Measurements from ENCODE around the gene NUMB. TPM values are rescaled to one million over a fixed set of nuclear protein-coding genes. Genes with fewer than 3 reads are reported as not detected.
"Not testable (repeated sequence)": the region's sequence is repeated elsewhere in the genome, so short reads cannot be mapped to it uniquely, and the experiment has no call there.

Gene NUMB
- total and polyA plus RNA-seq, 2 of the 13 experiments (the other 11 are each of a cell fraction or from before 2014, with no cell fraction given) = 20.3 to 71.1 TPM

DNA sequence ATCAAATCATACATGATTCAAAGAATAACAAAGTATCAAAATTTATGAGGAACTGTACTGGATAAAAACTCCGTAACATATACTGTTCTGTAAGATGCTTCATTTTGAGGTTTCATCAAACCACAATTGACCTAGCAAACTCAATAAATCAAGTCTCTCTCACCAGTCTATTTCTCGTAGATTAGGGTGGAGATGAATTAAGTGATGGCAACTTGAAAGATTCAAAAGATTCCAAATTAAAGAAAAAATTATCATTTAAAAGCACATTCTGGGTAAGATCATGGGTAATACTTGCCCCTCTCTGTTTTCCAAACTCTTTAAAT is 146.7 kb downstream of the NUMB start:
- Histone ChIP-seq H2AFZ (ENCODE audit: low read length) (no peak overlapping the region), H3K4me1 (ENCODE audit: insufficient read depth, low read length) (no peaks in the 10 kb centered on the region), H3K79me2 (ENCODE audit: insufficient read depth, low read length) (no peaks in the 10 kb centered on the region), H4K20me1 (ENCODE audit: insufficient read depth, low read length) (no peaks in the 10 kb centered on the region), H3K27me3 (ENCODE audit: control insufficient read depth in 1 of 2, insufficient read depth in 2 of 2, low read length in 2 of 2) (no peaks in the 10 kb centered on the region), H3K9ac (ENCODE audit: insufficient read depth, low read depth, low read length) (no peak overlapping the region), H3K4me2 (ENCODE audit: low read depth, low read length) (no peak overlapping the region), H3K4me3 (replicated peaks in 1 of 3; ENCODE audit: insufficient read depth in 1 of 3, low read depth in 2 of 3, low read length in 3 of 3) (no peak overlapping the region), H3K27ac (ENCODE audit: extremely low read length, insufficient read depth, low read length) (no peak overlapping the region), H3K36me3 (replicated peaks in 1 of 2; ENCODE audit: control insufficient read depth in 1 of 2, insufficient read depth in 2 of 2, low read length in 2 of 2) (0 out of 5 replicates have a peak, but pooled peaks cover 0 to 7% of the 10 kb centered on the region in 2 experiments), H3K9me3 (ENCODE audit: low read length) (no peaks in the 10 kb centered on the region)
- in situ Hi-C loops (cut with HindIII; ENCODE audit: extremely low pct_ligation_motif_present, low pct_unique_long_range_greater_than_20kb) (no loop called here), intact Hi-C loops (cut with micrococcal nuclease; ENCODE audit: unreplicated experiment) (no loop called here)
- ChIA-PET POLR2A (no interaction called here), CTCF (ENCODE audit: low intra/inter-chr PET ratio, low total read pairs) (no interaction called here)
- ATAC-seq (no peak), DNase-seq (ENCODE audit: low spot score) (no peak), FAIRE-seq (no peak)
- WGBS (ENCODE audit: low lambda C conversion rate) = 96% methylated on average over 2 of the region's 2 CpGs
- BruUV-seq (replicated peaks) = no TSS peak
- TF ChIP-seq HIC2 (CRISPR knock-in tag; IDR thresholded peaks at IDR 0.05; ENCODE audit: low read depth) = no peak
- TF ChIP-seq ZNF230 (CRISPR knock-in tag; IDR thresholded peaks at IDR 0.05) = no peak
- TF ChIP-seq ZNF777 (CRISPR knock-in tag; IDR thresholded peaks at IDR 0.05) = no peak
- no peak for TF ChIP-seq ZNF546 (CRISPR knock-in tag; conservative IDR thresholded peaks at IDR 0.05)

DNA sequence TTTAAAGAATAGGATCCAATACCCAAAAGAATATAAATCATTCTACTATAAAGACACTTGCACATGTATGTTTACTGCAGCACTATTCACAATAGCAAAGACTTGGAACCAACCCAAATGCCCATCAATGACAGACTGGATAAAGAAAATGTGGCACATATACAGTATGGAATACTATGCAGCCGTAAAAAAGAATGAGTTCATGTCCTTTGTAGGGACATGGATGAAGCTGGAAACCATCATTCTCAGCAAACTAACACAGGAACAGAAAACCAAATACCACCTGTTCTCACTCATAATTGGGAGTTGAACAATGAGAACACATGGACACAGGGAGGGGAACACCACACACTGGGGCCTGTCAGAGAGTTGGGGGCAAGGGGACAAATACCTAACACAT is 149.1 kb downstream of the NUMB start:
- 89% methylated on average over 1 of the region's 1 CpG for WGBS (ENCODE audit: low lambda C conversion rate)
- H3K9me3 ChIP-seq (ENCODE audit: low read length); H3K79me2 ChIP-seq (ENCODE audit: insufficient read depth, low read length); BruUV-seq (replicated peaks); H3K4me2 ChIP-seq (ENCODE audit: low read depth, low read length); DNase-seq (ENCODE audit: low spot score); H4K20me1 ChIP-seq (ENCODE audit: insufficient read depth, low read length); ATAC-seq; intact Hi-C loops (cut with micrococcal nuclease; ENCODE audit: unreplicated experiment); FAIRE-seq; H2AFZ ChIP-seq (ENCODE audit: low read length); H3K27me3 ChIP-seq (ENCODE audit: control insufficient read depth in 1 of 2, insufficient read depth in 2 of 2, low read length in 2 of 2); H3K9ac ChIP-seq (ENCODE audit: insufficient read depth, low read depth, low read length); in situ Hi-C loops (cut with HindIII; ENCODE audit: extremely low pct_ligation_motif_present, low pct_unique_long_range_greater_than_20kb); POLR2A ChIA-PET; H3K27ac ChIP-seq (ENCODE audit: extremely low read length, insufficient read depth, low read length); H3K4me3 ChIP-seq (replicated peaks in 1 of 3; ENCODE audit: insufficient read depth in 1 of 3, low read depth in 2 of 3, low read length in 3 of 3); H3K36me3 ChIP-seq (replicated peaks in 1 of 2; ENCODE audit: control insufficient read depth in 1 of 2, insufficient read depth in 2 of 2, low read length in 2 of 2); CTCF ChIA-PET (ENCODE audit: low intra/inter-chr PET ratio, low total read pairs); H3K4me1 ChIP-seq (ENCODE audit: insufficient read depth, low read length): not testable (repeated sequence)
